GM12891 (cell line): ENCODE measurements around the gene NUP93.

Source experiments
- POLR2A ChIP-seq: IDR thresholded peaks from 2 replicates; pipeline ENCODE4 v1.6.1; 2011; ENCODE audit warnings: low read depth, low read length, control low read depth
- POLR2AphosphoS5 ChIP-seq: IDR thresholded peaks from 2 replicates; pipeline ENCODE4 v1.6.1; 2011; ENCODE audit warnings: low read depth, low read length, control low read depth
- POU2F2 ChIP-seq: IDR thresholded peaks from 2 replicates; pipeline ENCODE4 v1.6.1; 2011; ENCODE audit warnings: low read depth, mild to moderate bottlenecking, control low read depth, low read length, moderate library complexity
- SPI1 ChIP-seq: IDR thresholded peaks from 2 replicates; pipeline ENCODE4 v1.6.1; 2011; ENCODE audit warnings: low read depth, low read length, control low read depth
- TAF1 ChIP-seq: IDR thresholded peaks from 2 replicates; pipeline ENCODE4 v1.6.1; 2011; ENCODE audit warnings: low read depth, low read length, control low read depth

DNA sequence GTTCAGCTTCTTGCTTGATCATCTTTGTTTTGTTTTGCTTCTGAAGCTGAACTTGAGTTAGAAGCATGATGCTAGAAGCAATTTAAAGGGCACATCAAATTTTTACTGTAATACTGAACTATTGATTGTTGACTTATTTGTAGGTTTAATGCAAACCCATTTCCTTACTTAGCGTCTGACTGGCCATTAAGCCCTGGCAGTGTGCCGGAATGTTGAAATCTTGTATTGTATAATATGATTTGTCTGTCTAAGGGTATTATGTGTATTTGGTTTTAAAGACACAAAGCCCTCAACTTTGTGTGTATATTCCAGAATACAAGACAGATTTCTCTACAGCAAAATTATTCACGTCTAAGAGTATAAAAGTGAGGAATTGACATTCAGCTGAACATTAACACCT, 39.7 kb downstream of the NUP93 start:
- TF ChIP-seq TAF1 (no peak), SPI1 (no peak), POLR2A (no peak), POLR2AphosphoS5 (no peak), POU2F2 (no peak)
